K562 (cell line): ENCODE results near the gene GUK1. TPM values are rescaled to one million over a fixed set of nuclear protein-coding genes. Genes with fewer than 3 reads are reported as not detected.

Experiments
- ATAC-seq: fragments of 200-7000 bp; cut with Tn5 transposase; 3 replicates; pipeline ENCODE4 v1.9.1; 2020; ENCODE audit warnings: moderate library complexity
- BruUV-seq: library from RNA; stranded (reverse); fragments of 400-500 nt; replicated peaks from 2 replicates; lab custom pipeline; 2021; lab: Mats Ljungman, UMichigan
- CTCF ChIA-PET: fragments of 300-600 bp; formaldehyde crosslinking; extraction: SDS; loops from one replicate; lab custom pipeline; 2021; ENCODE audit warnings: low intra/inter-chr PET ratio; lab: Yijun Ruan, JAX
- POLR2A ChIA-PET: fragments of 300-600, 350-650 bp; sonication (Branson Sonifier 250); formaldehyde crosslinking; extraction: SDS; loops from one replicate; lab custom pipeline; 2021; ENCODE audit warnings: antibody characterized with exemption, inconsistent platforms; lab: Yijun Ruan, JAX
- DNase-seq, 4 experiments: peaks; one replicate each; pipeline versions ENCODE4 v3.0.0 to v3.0.0-alpha.2; 2011 to 2018; ENCODE audit warnings: low spot score in 3 of 4, mixed read lengths in 3 of 4; ENCODE audit errors: extremely low read depth in 1 of 4
- FAIRE-seq: peaks from 2 replicates; lab custom pipeline; 2011; peaks lifted over from hg19 to GRCh38; lab: Jason Lieb, UNC
- H2AFZ ChIP-seq: 2 replicates; pipeline ENCODE4 v1.6.0; 2011; ENCODE audit warnings: low read depth, low read length, control low read depth, inconsistent platforms
- H3K27ac ChIP-seq: fragments of 200-600 bp; 3 replicates; pipeline ENCODE4 v1.8.0; 2011; ENCODE audit warnings: low read depth, mild to moderate bottlenecking, control low read depth, inconsistent platforms, low read length, moderate library complexity, mixed read lengths; ENCODE audit errors: extremely low read depth
- H3K27me3 ChIP-seq, 2 experiments: fragments of 300-600 bp in 1 of 2; 2 replicates in 1 of 2; 3 replicates in 1 of 2; pipeline versions ENCODE4 v1.6.0 to v1.8.0; 2011; ENCODE audit warnings: inconsistent platforms in 2 of 2, low read length in 2 of 2, mild to moderate bottlenecking in 1 of 2, mixed read lengths in 1 of 2, moderate library complexity in 1 of 2; ENCODE audit not compliant: control insufficient read depth in 2 of 2, insufficient read depth in 2 of 2
- H3K36me3 ChIP-seq: fragments of 300-600 bp; 3 replicates; pipeline ENCODE4 v1.8.0; 2011; ENCODE audit warnings: mild to moderate bottlenecking, low read length, inconsistent platforms; ENCODE audit not compliant: control insufficient read depth, insufficient read depth
- H3K4me1 ChIP-seq, 2 experiments: fragments of 200-600 bp in 1 of 2; replicated peaks in 1 of 2; 2 replicates in 1 of 2; 3 replicates in 1 of 2; pipeline versions ENCODE4 v1.5.1 to v1.8.0; 2011; ENCODE audit warnings: inconsistent platforms in 2 of 2, low read length in 2 of 2, mild to moderate bottlenecking in 1 of 2, mixed read lengths in 1 of 2, moderate library complexity in 1 of 2; ENCODE audit not compliant: control insufficient read depth in 2 of 2, insufficient read depth in 2 of 2
- H3K4me2 ChIP-seq: 2 replicates; pipeline ENCODE4 v1.6.1; 2011; ENCODE audit warnings: low read length, control low read depth, inconsistent platforms, mixed read lengths; ENCODE audit not compliant: insufficient read depth
- H3K4me3 ChIP-seq: fragments of 200-600 bp; sonication (generic), shearing (Covaris generic); 2 replicates; pipeline ENCODE4 v1.5.1; 2016; ENCODE audit warnings: control low read depth, inconsistent platforms
- H3K79me2 ChIP-seq: fragments of 200-600 bp; 3 replicates; pipeline ENCODE4 v1.8.0; 2011; ENCODE audit warnings: low read length, inconsistent platforms; ENCODE audit not compliant: control insufficient read depth, insufficient read depth
- H3K9ac ChIP-seq, 2 experiments: 2 replicates each; pipeline versions ENCODE4 v1.6.0 to v1.6.1; 2011; ENCODE audit warnings: low read depth in 2 of 2, low read length in 2 of 2, control low read depth in 1 of 2, inconsistent platforms in 1 of 2, mild to moderate bottlenecking in 1 of 2, mixed read lengths in 1 of 2; ENCODE audit not compliant: insufficient read depth in 1 of 2
- H3K9me1 ChIP-seq: one replicate; pipeline ENCODE4 v1.6.0; 2011; ENCODE audit warnings: inconsistent platforms, mild to moderate bottlenecking, low read length, moderate library complexity; ENCODE audit not compliant: control insufficient read depth, insufficient read depth
- H3K9me3 ChIP-seq: replicated peaks from 2 replicates; pipeline ENCODE4 v1.5.1; 2011; ENCODE audit warnings: low read depth, low read length, inconsistent platforms; ENCODE audit not compliant: control insufficient read depth, insufficient read depth
- H4K20me1 ChIP-seq: replicated peaks from 2 replicates; pipeline ENCODE4 v1.6.1; 2011; ENCODE audit warnings: low read length, inconsistent platforms, mixed read lengths; ENCODE audit not compliant: control insufficient read depth, insufficient read depth
- ATF1 ChIP-seq, 2 experiments: fragments of 450-650 bp in 1 of 2; IDR thresholded peaks; 2 replicates each; pipeline ENCODE4 v1.6.1; 2016; ENCODE audit warnings: missing compliant biosample characterization in 1 of 2, missing genetic modification characterization in 1 of 2
- GATAD2B ChIP-seq: fragments of 450-650 bp; IDR thresholded peaks from 2 replicates; pipeline ENCODE4 v1.6.1; 2017; ENCODE audit warnings: mild to moderate bottlenecking, borderline replicate concordance
- GTF2E2 ChIP-seq: fragments of 200-800 bp; sonication (Bioruptor generic); IDR thresholded peaks from 2 replicates; pipeline ENCODE4 v1.6.1; 2016; ENCODE audit warnings: missing genetic modification characterization, missing compliant biosample characterization
- HIVEP1 ChIP-seq: fragments of 250-450 bp; sonication (Bioruptor Pico); IDR thresholded peaks from 2 replicates; pipeline ENCODE4 v1.4.0; 2020; ENCODE audit warnings: mild to moderate bottlenecking
- HMG20B ChIP-seq: fragments of 250-450 bp; sonication (Bioruptor Pico); IDR thresholded peaks from 2 replicates; pipeline ENCODE4 v1.5.0; 2021; ENCODE audit warnings: mild to moderate bottlenecking
- KDM1A ChIP-seq, 2 experiments: fragments of 450-650 bp; IDR thresholded peaks; 2 replicates each; pipeline ENCODE4 v1.6.1; 2016; ENCODE audit warnings: mild to moderate bottlenecking in 2 of 2
- NEUROD1 ChIP-seq: fragments of 150-350 bp; IDR thresholded peaks from 2 replicates; pipeline ENCODE4 v1.6.1; 2014; ENCODE audit warnings: borderline replicate concordance, low read length, low read depth; ENCODE audit not compliant: partially characterized antibody
- NR2C2 ChIP-seq, 2 experiments: fragments of 200-800 bp in 1 of 2; sonication (Bioruptor generic) in 1 of 2; sonication (generic) in 1 of 2; formaldehyde crosslinking in 1 of 2; IDR thresholded peaks; 2 replicates each; pipeline versions ENCODE4 v1.6.1 to v1.8.0; 2016 to 2022; ENCODE audit warnings: mild to moderate bottlenecking in 1 of 2, missing compliant biosample characterization in 1 of 2, missing genetic modification characterization in 1 of 2, missing genetic modification reagents in 1 of 2
- PTRF ChIP-seq: fragments of 450-650 bp; IDR thresholded peaks from 2 replicates; pipeline ENCODE4 v1.6.1; 2016; ENCODE audit warnings: mild to moderate bottlenecking, missing genetic modification characterization, missing compliant biosample characterization
- TAF15 ChIP-seq: fragments of 200-400 bp; formaldehyde crosslinking; IDR thresholded peaks from 2 replicates; pipeline ENCODE4 v1.6.1; 2017; ENCODE audit warnings: mild to moderate bottlenecking, low read depth, low read length, moderate library complexity
- TCFL5 ChIP-seq: fragments of 250-450 bp; sonication (Bioruptor Pico); conservative IDR thresholded peaks from 2 replicates; pipeline ENCODE4 v1.6.1; 2021; ENCODE audit warnings: mild to moderate bottlenecking, moderate library complexity, matching md5 sums
- ZNF197 ChIP-seq: fragments of 200-800 bp; sonication (Bioruptor generic); IDR thresholded peaks from 2 replicates; pipeline ENCODE4 v1.6.1; 2016; ENCODE audit warnings: low read depth, missing genetic modification characterization, missing compliant biosample characterization
- WGBS: fragments of 100-300 bp; shearing (Covaris generic); methylation state at CpG from one replicate; pipeline ENCODE4 v1.1.6; 2016; ENCODE audit warnings: low coverage, mixed read lengths; ENCODE audit not compliant: insufficient coverage; ENCODE audit errors: missing lambda C conversion rate; 5-methylcytosine and 5-hydroxymethylcytosine counted together
- in situ Hi-C: fragments of 300-500 bp; cut with MboI; formaldehyde crosslinking; loops from 4 replicates; pipeline ENCODE4 v1.15.0; 2018; ENCODE audit warnings: inconsistent platforms, mixed read lengths
- intact Hi-C: fragments of 100-400 bp; cut with micrococcal nuclease; formaldehyde crosslinking; loops from 2 replicates; pipeline ENCODE4 v1.14.2; 2022
- polyA plus RNA-seq, 8 experiments: library from polyadenylated mRNA; depleted of rRNA in 4 of 8; stranded (reverse) in 5 of 8; unstranded in 3 of 8; fragments of >200 nt; fragmentation: Nextera tagmentation in 2 of 8; fragmentation: Illumina TruSeq in 1 of 8; extraction: Ambion mirVana in 2 of 8; extraction: Trizol in 1 of 8; gene quantifications; 2 replicates each; pipeline versions ENCODE4 v1.2.1 to v1.2.3, GENCODE V29; 2011 to 2014; ENCODE audit warnings: inconsistent platforms in 1 of 8, missing spikeins in 1 of 8
- total RNA-seq, 7 experiments: library from RNA; depleted of rRNA in 6 of 7; stranded (reverse); fragments of >200 nt in 6 of 7; fragmentation: Illumina TruSeq in 2 of 7; extraction: Trizol in 2 of 7; gene quantifications; 2 replicates each; pipeline versions ENCODE4 v1.2.1 to v1.2.3, GENCODE V29; 2011 to 2021; ENCODE audit warnings: low replicate concordance in 1 of 7
- TF ChIP-seq, protein P1 (sequence below): sonication (generic); formaldehyde crosslinking; IDR thresholded peaks from 2 replicates; pipeline ENCODE4 v1.8.0; 2022; ENCODE audit warnings: missing genetic modification reagents, mild to moderate bottlenecking, borderline replicate concordance
- TF ChIP-seq, protein P2 (sequence below): fragments of 450-650 bp; IDR thresholded peaks from 2 replicates; pipeline ENCODE4 v1.7.1; 2018; ENCODE audit warnings: mild to moderate bottlenecking, low read depth; ENCODE audit not compliant: partially characterized antibody

The GUK1 gene
- total and polyA plus RNA-seq, 9 of the 15 experiments (the other 6 are each of a cell fraction or from before 2014, with no cell fraction given): 7.0 to 331 (median 132) TPM

- TF ChIP-seq TCFL5 (CRISPR knock-in tag) (no peak), GTF2E2 (no peak), GATAD2B (no peak), KDM1A (IDR thresholded peaks at IDR 0.05) (peak in 1 of 2 experiments; percentile 87; a peak in 1 of 4 replicates), PTRF (no peak)
- TF ChIP-seq, protein P1, sequence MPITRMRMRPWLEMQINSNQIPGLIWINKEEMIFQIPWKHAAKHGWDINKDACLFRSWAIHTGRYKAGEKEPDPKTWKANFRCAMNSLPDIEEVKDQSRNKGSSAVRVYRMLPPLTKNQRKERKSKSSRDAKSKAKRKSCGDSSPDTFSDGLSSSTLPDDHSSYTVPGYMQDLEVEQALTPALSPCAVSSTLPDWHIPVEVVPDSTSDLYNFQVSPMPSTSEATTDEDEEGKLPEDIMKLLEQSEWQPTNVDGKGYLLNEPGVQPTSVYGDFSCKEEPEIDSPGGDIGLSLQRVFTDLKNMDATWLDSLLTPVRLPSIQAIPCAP (CRISPR knock-in tag): no peak
Measured at GRCh38 chr1:228155596-228156514, 15.8 kb downstream of the GUK1 start (continued).

- ATAC-seq (no peak), FAIRE-seq (no peak), DNase-seq (no peak)
- 46% methylated on average over 9 of the region's 9 CpGs for WGBS
- BruUV-seq: no TSS peak
- Histone ChIP-seq H3K27ac (no peak overlapping the region), H3K79me2 (no peaks in the 10 kb centered on the region), H3K4me1 (peaks cover 0 to 57% of the 10 kb centered on the region in 2 experiments; a peak in 3 of 5 replicates), H3K4me3 (no peak overlapping the region), H3K9me1 (no peaks in the 10 kb centered on the region), H3K9ac (0 out of 4 replicates have a peak overlapping the region, but pooled peaks of 1 of the 2 experiments have one; percentile 2), H4K20me1 (no peaks in the 10 kb centered on the region; the same call in none of the 2 replicates), H3K27me3 (no peaks in the 10 kb centered on the region), H3K9me3 (no peaks in the 10 kb centered on the region), H3K4me2 (no peak overlapping the region), H3K36me3 (no peaks in the 10 kb centered on the region), H2AFZ (no peak overlapping the region)
- in situ Hi-C loops: no loop called here
- CTCF ChIA-PET: no interaction called here
- intact Hi-C loops: no loop called here
- POLR2A ChIA-PET: interaction anchor here (1.1 to 1.8 kb wide), 3 partner anchors 8 to 16 kb away, joined by 3 to 9 read pairs (median 7); partner anchors contain the start of genes GUK1 and IBA57
- no peak for TF ChIP-seq HMG20B
- TF ChIP-seq ATF1 (CRISPR knock-in tag; IDR thresholded peaks at IDR 0.05): no peak
- no peak for TF ChIP-seq ATF1 (tag; IDR thresholded peaks at IDR 0.05)
- TF ChIP-seq, protein P2, sequence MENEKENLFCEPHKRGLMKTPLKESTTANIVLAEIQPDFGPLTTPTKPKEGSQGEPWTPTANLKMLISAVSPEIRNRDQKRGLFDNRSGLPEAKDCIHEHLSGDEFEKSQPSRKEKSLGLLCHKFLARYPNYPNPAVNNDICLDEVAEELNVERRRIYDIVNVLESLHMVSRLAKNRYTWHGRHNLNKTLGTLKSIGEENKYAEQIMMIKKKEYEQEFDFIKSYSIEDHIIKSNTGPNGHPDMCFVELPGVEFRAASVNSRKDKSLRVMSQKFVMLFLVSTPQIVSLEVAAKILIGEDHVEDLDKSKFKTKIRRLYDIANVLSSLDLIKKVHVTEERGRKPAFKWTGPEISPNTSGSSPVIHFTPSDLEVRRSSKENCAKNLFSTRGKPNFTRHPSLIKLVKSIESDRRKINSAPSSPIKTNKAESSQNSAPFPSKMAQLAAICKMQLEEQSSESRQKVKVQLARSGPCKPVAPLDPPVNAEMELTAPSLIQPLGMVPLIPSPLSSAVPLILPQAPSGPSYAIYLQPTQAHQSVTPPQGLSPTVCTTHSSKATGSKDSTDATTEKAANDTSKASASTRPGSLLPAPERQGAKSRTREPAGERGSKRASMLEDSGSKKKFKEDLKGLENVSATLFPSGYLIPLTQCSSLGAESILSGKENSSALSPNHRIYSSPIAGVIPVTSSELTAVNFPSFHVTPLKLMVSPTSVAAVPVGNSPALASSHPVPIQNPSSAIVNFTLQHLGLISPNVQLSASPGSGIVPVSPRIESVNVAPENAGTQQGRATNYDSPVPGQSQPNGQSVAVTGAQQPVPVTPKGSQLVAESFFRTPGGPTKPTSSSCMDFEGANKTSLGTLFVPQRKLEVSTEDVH: no peak
- TF ChIP-seq NR2C2 (CRISPR knock-in tag; IDR thresholded peaks at IDR 0.05): no peak
- TF ChIP-seq NR2C2 (tag; IDR thresholded peaks at IDR 0.05): no peak
- TF ChIP-seq TAF15: no peak
- no peak for TF ChIP-seq HIVEP1 (CRISPR knock-in tag)
- TF ChIP-seq ZNF197: no peak
- TF ChIP-seq NEUROD1: no peak
Measured at GRCh38 chr1:228156515-228156881, 16.4 kb downstream of the GUK1 start.
